ENCODE results near the gene SYNGR4. TPM values are rescaled to one million over a fixed set of nuclear protein-coding genes. Genes with fewer than 3 reads are reported as not detected.

SYNGR4 gene
- total and polyA plus RNA-seq, 2 donors (not counting 1 experiment from before 2014, with no cell fraction given) = not detected

- Histone ChIP-seq H3K27me3 (ENCODE audit: control insufficient read depth, insufficient read depth, low read length) (peaks cover 32% of the 10 kb centered on the region), H3K36me3 (ENCODE audit: control insufficient read depth, insufficient read depth, low read length) (peaks cover 3% of the 10 kb centered on the region), H3K27ac (ENCODE audit: insufficient read depth, low read length) (no peak overlapping the region), H3K9me3 (ENCODE audit: control insufficient read depth, insufficient read depth, low read depth, low read length) (no peaks in the 10 kb centered on the region), H4K20me1 (ENCODE audit: control insufficient read depth, extremely low read depth, insufficient read depth, low read length) (no peaks in the 10 kb centered on the region), H3K4me3 (replicated peaks in 1 of 4; ENCODE audit: control extremely low read depth in 1 of 4, insufficient read depth in 1 of 4, low read depth in 3 of 4, low read length in 4 of 4) (no peak overlapping the region), H2AFZ (ENCODE audit: low read length) (no peak overlapping the region), H3K4me1 (ENCODE audit: control insufficient read depth, extremely low read depth, insufficient read depth, low read length) (no peaks in the 10 kb centered on the region), H3K4me2 (ENCODE audit: extremely low read depth, insufficient read depth, low read length) (no peak overlapping the region), H3K79me2 (ENCODE audit: control insufficient read depth, insufficient read depth, low read length) (peaks cover 21% of the 10 kb centered on the region), H3K9ac (ENCODE audit: insufficient read depth, low read length) (no peak overlapping the region)
- no peak for DNase-seq (ENCODE audit: low read depth in 2 of 2)
- no peak for TF ChIP-seq EZH2 (IDR thresholded peaks at IDR 0.05; ENCODE audit: low read length, missing control alignments)
Measured at GRCh38 chr19:48392860-48393558, 28.8 kb downstream of the SYNGR4 start.

GRCh38 chr19:48393559-48394330, 29.6 kb downstream of the SYNGR4 start, which contains the start of gene GRIN2D:
GRIN2D (plus strand) TSS chr19:48393668; CDS start chr19:48398393, 4,725 bp downstream.
- Histone ChIP-seq H4K20me1 (ENCODE audit: control insufficient read depth, extremely low read depth, insufficient read depth, low read length) (no peaks in the 10 kb centered on the region), H3K4me3 (replicated peaks in 1 of 4; ENCODE audit: control extremely low read depth in 1 of 4, insufficient read depth in 1 of 4, low read depth in 3 of 4, low read length in 4 of 4) (peak within 1 kb of the TSS in 1 of 4 experiments; percentile 22), H3K4me1 (ENCODE audit: control insufficient read depth, extremely low read depth, insufficient read depth, low read length) (no peaks in the 10 kb centered on the region), H3K9ac (ENCODE audit: insufficient read depth, low read length) (no peak within 1 kb of the TSS), H3K27ac (ENCODE audit: insufficient read depth, low read length) (no peak within 1 kb of the TSS), H3K4me2 (ENCODE audit: extremely low read depth, insufficient read depth, low read length) (peak within 1 kb of the TSS; percentile 48), H3K9me3 (ENCODE audit: control insufficient read depth, insufficient read depth, low read depth, low read length) (no peaks in the 10 kb centered on the region), H3K27me3 (ENCODE audit: control insufficient read depth, insufficient read depth, low read length) (peaks cover 32% of the 10 kb centered on the region), H2AFZ (ENCODE audit: low read length) (no peak within 1 kb of the TSS), H3K79me2 (ENCODE audit: control insufficient read depth, insufficient read depth, low read length) (peaks cover 20% of the 10 kb centered on the region), H3K36me3 (ENCODE audit: control insufficient read depth, insufficient read depth, low read length) (no peaks in the 10 kb centered on the region)
- no peak for TF ChIP-seq CTCF (conservative IDR thresholded peaks at IDR 0.05 in 1 of 2, IDR thresholded peaks at IDR 0.05 in 1 of 2; ENCODE audit: low read depth in 1 of 2, low read length in 2 of 2)
- TF ChIP-seq EZH2 (IDR thresholded peaks at IDR 0.05; ENCODE audit: low read length, missing control alignments) = peak; percentile 87
- DNase-seq (ENCODE audit: low read depth in 2 of 2) = peak; percentile 26 to 47

- H3K9me3 ChIP-seq (ENCODE audit: control insufficient read depth, insufficient read depth, low read depth, low read length) = no peaks in the 10 kb centered on the region
- TF ChIP-seq CTCF (conservative IDR thresholded peaks at IDR 0.05 in 1 of 2, IDR thresholded peaks at IDR 0.05 in 1 of 2; ENCODE audit: low read depth in 1 of 2, low read length in 2 of 2) = no peak
- TF ChIP-seq EZH2 (IDR thresholded peaks at IDR 0.05; ENCODE audit: low read length, missing control alignments) = peak; percentile 95
- H3K27ac ChIP-seq (ENCODE audit: insufficient read depth, low read length) = no peak overlapping the region
- H3K9ac ChIP-seq (ENCODE audit: insufficient read depth, low read length) = no peak overlapping the region
- H3K79me2 ChIP-seq (ENCODE audit: control insufficient read depth, insufficient read depth, low read length) = peaks cover 15% of the 10 kb centered on the region
- DNase-seq (ENCODE audit: low read depth in 2 of 2) = no peak
- H2AFZ ChIP-seq (ENCODE audit: low read length) = no peak overlapping the region
- no peaks in the 10 kb centered on the region for H4K20me1 ChIP-seq (ENCODE audit: control insufficient read depth, extremely low read depth, insufficient read depth, low read length)
- no peak overlapping the region for H3K4me3 ChIP-seq (replicated peaks in 1 of 4; ENCODE audit: control extremely low read depth in 1 of 4, insufficient read depth in 1 of 4, low read depth in 3 of 4, low read length in 4 of 4)
- H3K36me3 ChIP-seq (ENCODE audit: control insufficient read depth, insufficient read depth, low read length) = no peaks in the 10 kb centered on the region
- no peaks in the 10 kb centered on the region for H3K4me1 ChIP-seq (ENCODE audit: control insufficient read depth, extremely low read depth, insufficient read depth, low read length)
- H3K27me3 ChIP-seq (ENCODE audit: control insufficient read depth, insufficient read depth, low read length) = peaks cover 32% of the 10 kb centered on the region
- peak overlapping the region; percentile 48 for H3K4me2 ChIP-seq (ENCODE audit: extremely low read depth, insufficient read depth, low read length)
Measured at GRCh38 chr19:48394331-48395169, 30.4 kb downstream of the SYNGR4 start.
